K562 (cell line): ENCODE measurements around the gene C16orf78. TPM values are rescaled to one million over a fixed set of nuclear protein-coding genes. Genes with fewer than 3 reads are reported as not detected.
A peak's percentile ranks its signal among the peaks of the same experiment; 100 is the strongest.

Source experiments
- ATAC-seq: fragments of 200-7000 bp; cut with Tn5 transposase; 3 replicates; pipeline ENCODE4 v1.9.1; 2020; ENCODE audit warnings: moderate library complexity
- BruUV-seq: library from RNA; stranded (reverse); fragments of 400-500 nt; replicated peaks from 2 replicates; lab custom pipeline; 2021; lab: Mats Ljungman, UMichigan
- CTCF ChIA-PET: fragments of 300-600 bp; formaldehyde crosslinking; extraction: SDS; loops from one replicate; lab custom pipeline; 2021; ENCODE audit warnings: low intra/inter-chr PET ratio; lab: Yijun Ruan, JAX
- POLR2A ChIA-PET: fragments of 300-600, 350-650 bp; sonication (Branson Sonifier 250); formaldehyde crosslinking; extraction: SDS; loops from one replicate; lab custom pipeline; 2021; ENCODE audit warnings: antibody characterized with exemption, inconsistent platforms; lab: Yijun Ruan, JAX
- DNase-seq, 4 experiments: peaks; one replicate each; pipeline versions ENCODE4 v3.0.0 to v3.0.0-alpha.2; 2011 to 2018; ENCODE audit warnings: low spot score in 3 of 4, mixed read lengths in 3 of 4; ENCODE audit errors: extremely low read depth in 1 of 4
- FAIRE-seq: peaks from 2 replicates; lab custom pipeline; 2011; peaks lifted over from hg19 to GRCh38; lab: Jason Lieb, UNC
- H2AFZ ChIP-seq: 2 replicates; pipeline ENCODE4 v1.6.0; 2011; ENCODE audit warnings: low read depth, low read length, control low read depth, inconsistent platforms
- H3K27ac ChIP-seq: fragments of 200-600 bp; 3 replicates; pipeline ENCODE4 v1.8.0; 2011; ENCODE audit warnings: low read depth, mild to moderate bottlenecking, control low read depth, inconsistent platforms, low read length, moderate library complexity, mixed read lengths; ENCODE audit errors: extremely low read depth
- H3K27me3 ChIP-seq, 2 experiments: fragments of 300-600 bp in 1 of 2; 2 replicates in 1 of 2; 3 replicates in 1 of 2; pipeline versions ENCODE4 v1.6.0 to v1.8.0; 2011; ENCODE audit warnings: inconsistent platforms in 2 of 2, low read length in 2 of 2, mild to moderate bottlenecking in 1 of 2, mixed read lengths in 1 of 2, moderate library complexity in 1 of 2; ENCODE audit not compliant: control insufficient read depth in 2 of 2, insufficient read depth in 2 of 2
- H3K36me3 ChIP-seq: fragments of 300-600 bp; 3 replicates; pipeline ENCODE4 v1.8.0; 2011; ENCODE audit warnings: mild to moderate bottlenecking, low read length, inconsistent platforms; ENCODE audit not compliant: control insufficient read depth, insufficient read depth
- H3K4me1 ChIP-seq, 2 experiments: fragments of 200-600 bp in 1 of 2; replicated peaks in 1 of 2; 2 replicates in 1 of 2; 3 replicates in 1 of 2; pipeline versions ENCODE4 v1.5.1 to v1.8.0; 2011; ENCODE audit warnings: inconsistent platforms in 2 of 2, low read length in 2 of 2, mild to moderate bottlenecking in 1 of 2, mixed read lengths in 1 of 2, moderate library complexity in 1 of 2; ENCODE audit not compliant: control insufficient read depth in 2 of 2, insufficient read depth in 2 of 2
- H3K4me2 ChIP-seq: 2 replicates; pipeline ENCODE4 v1.6.1; 2011; ENCODE audit warnings: low read length, control low read depth, inconsistent platforms, mixed read lengths; ENCODE audit not compliant: insufficient read depth
- H3K4me3 ChIP-seq: fragments of 200-600 bp; sonication (generic), shearing (Covaris generic); 2 replicates; pipeline ENCODE4 v1.5.1; 2016; ENCODE audit warnings: control low read depth, inconsistent platforms
- H3K79me2 ChIP-seq: fragments of 200-600 bp; 3 replicates; pipeline ENCODE4 v1.8.0; 2011; ENCODE audit warnings: low read length, inconsistent platforms; ENCODE audit not compliant: control insufficient read depth, insufficient read depth
- H3K9ac ChIP-seq, 2 experiments: 2 replicates each; pipeline versions ENCODE4 v1.6.0 to v1.6.1; 2011; ENCODE audit warnings: low read depth in 2 of 2, low read length in 2 of 2, control low read depth in 1 of 2, inconsistent platforms in 1 of 2, mild to moderate bottlenecking in 1 of 2, mixed read lengths in 1 of 2; ENCODE audit not compliant: insufficient read depth in 1 of 2
- H3K9me1 ChIP-seq: one replicate; pipeline ENCODE4 v1.6.0; 2011; ENCODE audit warnings: inconsistent platforms, mild to moderate bottlenecking, low read length, moderate library complexity; ENCODE audit not compliant: control insufficient read depth, insufficient read depth
- H3K9me3 ChIP-seq: replicated peaks from 2 replicates; pipeline ENCODE4 v1.5.1; 2011; ENCODE audit warnings: low read depth, low read length, inconsistent platforms; ENCODE audit not compliant: control insufficient read depth, insufficient read depth
- H4K20me1 ChIP-seq: replicated peaks from 2 replicates; pipeline ENCODE4 v1.6.1; 2011; ENCODE audit warnings: low read length, inconsistent platforms, mixed read lengths; ENCODE audit not compliant: control insufficient read depth, insufficient read depth
- ASH1L ChIP-seq: fragments of 450-650 bp; IDR thresholded peaks from 2 replicates; pipeline ENCODE4 v1.6.1; 2018; ENCODE audit warnings: borderline replicate concordance, mild to moderate bottlenecking, low read depth; ENCODE audit not compliant: partially characterized antibody
- CBFB ChIP-seq: sonication (generic); formaldehyde crosslinking; IDR thresholded peaks from 2 replicates; pipeline ENCODE4 v1.4.0; 2020; ENCODE audit warnings: mild to moderate bottlenecking, missing genetic modification reagents
- EGR1 ChIP-seq: fragments of 450-650 bp; conservative IDR thresholded peaks from 2 replicates; pipeline ENCODE4 v1.6.1; 2017; ENCODE audit warnings: mild to moderate bottlenecking
- RAD51 ChIP-seq: fragments of 450-650 bp; IDR thresholded peaks from 2 replicates; pipeline ENCODE4 v1.7.1; 2016; ENCODE audit warnings: low read depth, mild to moderate bottlenecking, borderline replicate concordance
- SNIP1 ChIP-seq: fragments of 450-650 bp; IDR thresholded peaks from 2 replicates; pipeline ENCODE4 v1.7.1; 2017; ENCODE audit warnings: low read depth, mild to moderate bottlenecking
- U2AF2 ChIP-seq: fragments of 200-400 bp; formaldehyde crosslinking; optimal IDR thresholded peaks from 2 replicates; pipeline ENCODE3; 2017; ENCODE audit warnings: low read depth, mild to moderate bottlenecking, low read length
- ZNF780A ChIP-seq: fragments of 250-450 bp; sonication (Bioruptor Pico); IDR thresholded peaks from 2 replicates; pipeline ENCODE4 v1.5.0; 2021; ENCODE audit warnings: mild to moderate bottlenecking
- WGBS: fragments of 100-300 bp; shearing (Covaris generic); methylation state at CpG from one replicate; pipeline ENCODE4 v1.1.6; 2016; ENCODE audit warnings: low coverage, mixed read lengths; ENCODE audit not compliant: insufficient coverage; ENCODE audit errors: missing lambda C conversion rate; 5-methylcytosine and 5-hydroxymethylcytosine counted together
- in situ Hi-C: fragments of 300-500 bp; cut with MboI; formaldehyde crosslinking; loops from 4 replicates; pipeline ENCODE4 v1.15.0; 2018; ENCODE audit warnings: inconsistent platforms, mixed read lengths
- intact Hi-C: fragments of 100-400 bp; cut with micrococcal nuclease; formaldehyde crosslinking; loops from 2 replicates; pipeline ENCODE4 v1.14.2; 2022
- polyA plus RNA-seq, 8 experiments: library from polyadenylated mRNA; depleted of rRNA in 4 of 8; stranded (reverse) in 5 of 8; unstranded in 3 of 8; fragments of >200 nt; fragmentation: Nextera tagmentation in 2 of 8; fragmentation: Illumina TruSeq in 1 of 8; extraction: Ambion mirVana in 2 of 8; extraction: Trizol in 1 of 8; gene quantifications; 2 replicates each; pipeline versions ENCODE4 v1.2.1 to v1.2.3, GENCODE V29; 2011 to 2014; ENCODE audit warnings: inconsistent platforms in 1 of 8, missing spikeins in 1 of 8
- total RNA-seq, 7 experiments: library from RNA; depleted of rRNA in 6 of 7; stranded (reverse); fragments of >200 nt in 6 of 7; fragmentation: Illumina TruSeq in 2 of 7; extraction: Trizol in 2 of 7; gene quantifications; 2 replicates each; pipeline versions ENCODE4 v1.2.1 to v1.2.3, GENCODE V29; 2011 to 2021; ENCODE audit warnings: low replicate concordance in 1 of 7
- TF ChIP-seq, protein P1 (sequence below), 3 experiments: fragments of 200-800 bp in 1 of 3; sonication (Bioruptor generic) in 1 of 3; sonication (generic) in 1 of 3; formaldehyde crosslinking in 1 of 3; IDR thresholded peaks; 2 replicates each; pipeline versions ENCODE4 v1.6.1 to v1.8.0; 2016 to 2022; ENCODE audit warnings: mild to moderate bottlenecking in 2 of 3, missing compliant biosample characterization in 2 of 3, missing genetic modification characterization in 2 of 3, missing genetic modification reagents in 1 of 3

The C16orf78 gene
- total and polyA plus RNA-seq, 9 of the 15 experiments (the other 6 are each of a cell fraction or from before 2014, with no cell fraction given): not detected

DNA sequence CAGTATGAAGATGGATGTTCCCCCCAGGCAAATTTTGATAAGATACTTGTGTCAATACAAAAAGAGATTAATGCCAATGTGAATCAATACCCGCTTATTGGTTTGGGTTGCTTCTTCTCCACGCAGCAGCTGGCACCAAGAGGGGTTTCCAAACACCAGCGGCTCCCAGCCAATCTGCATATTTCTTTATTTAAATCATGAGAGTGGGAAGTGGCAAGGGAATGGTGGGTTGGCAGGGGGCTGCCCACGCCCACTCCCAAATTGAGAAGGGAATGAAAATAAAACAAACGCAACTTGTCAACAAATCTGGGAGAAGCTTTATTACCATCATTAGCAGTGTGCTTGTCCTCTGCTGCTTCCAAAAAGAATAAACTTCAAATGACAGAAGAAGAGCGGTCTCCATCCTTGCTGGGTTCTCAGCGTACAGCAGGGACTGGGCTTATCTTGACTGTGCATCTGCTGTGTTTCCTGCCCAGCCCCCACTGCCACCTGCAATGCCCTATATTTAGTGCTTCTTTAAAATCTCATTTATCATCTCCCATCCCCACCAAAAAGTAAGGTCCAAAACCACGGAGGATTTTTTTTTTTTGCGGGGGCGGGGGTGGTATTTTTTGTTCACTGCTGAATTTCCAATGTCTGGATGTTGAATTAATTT, 34.9 kb upstream of the C16orf78 start:
- intact Hi-C loops (no loop called here), in situ Hi-C loops (no loop called here)
- Histone ChIP-seq H2AFZ (no peak overlapping the region), H3K27ac (no peak overlapping the region), H3K27me3 (peaks cover 0 to 4% of the 10 kb centered on the region in 2 experiments; a peak in 1 of 5 replicates), H3K9me3 (no peaks in the 10 kb centered on the region), H3K4me3 (no peak overlapping the region), H3K4me1 (no peaks in the 10 kb centered on the region; a peak in 1 of 5 replicates), H3K4me2 (no peak overlapping the region), H3K9me1 (no peaks in the 10 kb centered on the region), H3K36me3 (no peaks in the 10 kb centered on the region), H4K20me1 (peaks cover 4% of the 10 kb centered on the region; the same call in 1 of the 2 replicates), H3K9ac (no peak overlapping the region), H3K79me2 (no peaks in the 10 kb centered on the region)
- POLR2A ChIA-PET: no interaction called here
- TF ChIP-seq ZNF780A (CRISPR knock-in tag) (no peak), ASH1L (no peak), CBFB (CRISPR knock-in tag) (no peak), U2AF2 (no peak), SNIP1 (no peak), RAD51 (no peak), EGR1 (0 out of 2 replicates have a peak, but pooled peaks have one; percentile 28)
- TF ChIP-seq, protein P1, sequence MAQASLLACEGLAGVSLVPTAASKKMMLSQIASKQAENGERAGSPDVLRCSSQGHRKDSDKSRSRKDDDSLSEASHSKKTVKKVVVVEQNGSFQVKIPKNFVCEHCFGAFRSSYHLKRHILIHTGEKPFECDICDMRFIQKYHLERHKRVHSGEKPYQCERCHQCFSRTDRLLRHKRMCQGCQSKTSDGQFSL (CRISPR knock-in tag; IDR thresholded peaks at IDR 0.05): no peak
- TF ChIP-seq, protein P1 (tag; IDR thresholded peaks at IDR 0.05): no peak
- CTCF ChIA-PET: no interaction called here
- BruUV-seq: no TSS peak
- WGBS: 1% methylated on average over 10 of the region's 10 CpGs
- FAIRE-seq (no peak), ATAC-seq (no peak), DNase-seq (no peak)
